Uterus (tissue), 2 donors: Measurements from ENCODE around the gene PHACTR2.

Source experiments
- POLR2A ChIP-seq, 2 donors: fragments of 450-650 bp; IDR thresholded peaks; one replicate each; pipeline ENCODE4 v1.6.1; 2016; ENCODE audit warnings: antibody characterized with exemption in 2 of 2, mild to moderate bottlenecking in 1 of 2, moderate library complexity in 1 of 2
- TF ChIP-seq, protein P1 (sequence below), 4 experiments: fragments of 200-600 bp in 2 of 4; fragments of 450-650 bp in 2 of 4; sonication (generic) in 2 of 4; IDR thresholded peaks; one replicate each; pipeline ENCODE4 v1.5.1; 2016 to 2019; ENCODE audit warnings: antibody characterized with exemption in 4 of 4, mild to moderate bottlenecking in 2 of 4, moderate library complexity in 1 of 4

DNA sequence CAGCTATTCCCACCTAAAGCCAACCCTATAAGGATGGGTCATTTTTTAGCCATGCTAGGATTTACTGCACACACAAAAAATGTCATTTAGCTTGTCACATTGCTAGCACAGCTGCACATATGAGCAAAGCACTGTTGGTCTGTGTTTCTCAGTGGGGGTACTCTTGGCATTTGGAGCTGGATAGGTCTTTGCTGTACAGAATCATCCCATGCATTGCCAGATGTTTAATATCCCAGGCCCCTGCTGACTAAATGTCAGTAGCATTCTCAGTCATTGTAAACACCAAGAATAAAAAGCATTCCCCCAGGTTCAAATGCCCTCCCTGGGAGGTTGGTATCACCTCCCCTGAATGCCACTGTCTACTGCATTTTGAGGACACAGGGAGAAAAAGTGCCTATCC is 150.8 kb downstream of the PHACTR2 start:
- TF ChIP-seq, protein P1, sequence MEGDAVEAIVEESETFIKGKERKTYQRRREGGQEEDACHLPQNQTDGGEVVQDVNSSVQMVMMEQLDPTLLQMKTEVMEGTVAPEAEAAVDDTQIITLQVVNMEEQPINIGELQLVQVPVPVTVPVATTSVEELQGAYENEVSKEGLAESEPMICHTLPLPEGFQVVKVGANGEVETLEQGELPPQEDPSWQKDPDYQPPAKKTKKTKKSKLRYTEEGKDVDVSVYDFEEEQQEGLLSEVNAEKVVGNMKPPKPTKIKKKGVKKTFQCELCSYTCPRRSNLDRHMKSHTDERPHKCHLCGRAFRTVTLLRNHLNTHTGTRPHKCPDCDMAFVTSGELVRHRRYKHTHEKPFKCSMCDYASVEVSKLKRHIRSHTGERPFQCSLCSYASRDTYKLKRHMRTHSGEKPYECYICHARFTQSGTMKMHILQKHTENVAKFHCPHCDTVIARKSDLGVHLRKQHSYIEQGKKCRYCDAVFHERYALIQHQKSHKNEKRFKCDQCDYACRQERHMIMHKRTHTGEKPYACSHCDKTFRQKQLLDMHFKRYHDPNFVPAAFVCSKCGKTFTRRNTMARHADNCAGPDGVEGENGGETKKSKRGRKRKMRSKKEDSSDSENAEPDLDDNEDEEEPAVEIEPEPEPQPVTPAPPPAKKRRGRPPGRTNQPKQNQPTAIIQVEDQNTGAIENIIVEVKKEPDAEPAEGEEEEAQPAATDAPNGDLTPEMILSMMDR (IDR thresholded peaks at IDR 0.05) = no peak
- TF ChIP-seq POLR2A (IDR thresholded peaks at IDR 0.05) = no peak
